ENCODE measurements around the gene MARCHF3.
"Not testable (repeated sequence)": the region's sequence is repeated elsewhere in the genome, so short reads cannot be mapped to it uniquely, and the experiment has no call there.

The MARCHF3 gene

GRCh38 chr5:127046343-127047072, 16.1 kb upstream of the MARCHF3 start:
- no peak for DNase-seq

GRCh38 chr5:127042593-127042992, 12.2 kb upstream of the MARCHF3 start:
- DNase-seq = no peak

GRCh38 chr5:127041571-127041970, 11.2 kb upstream of the MARCHF3 start:
- DNase-seq = no peak

- DNase-seq = no peak
Measured at GRCh38 chr5:127040796-127041520, 10.6 kb upstream of the MARCHF3 start.

- DNase-seq = no peak
Measured at GRCh38 chr5:127038550-127038949, 8.2 kb upstream of the MARCHF3 start.

- DNase-seq = no peak
Measured at GRCh38 chr5:127031863-127032232, 1.5 kb upstream of the MARCHF3 start.

- DNase-seq = no peak
Measured at GRCh38 chr5:127031147-127031862, 947 bp upstream of the MARCHF3 start.

- DNase-seq = peak in 8 of 14 donors; percentile 21 to 66 (median 34)
Measured at GRCh38 chr5:127029581-127030258, 638 bp downstream of the MARCHF3 start.

- DNase-seq = peak in 2 of 14 donors; percentile 11 to 13
Measured at GRCh38 chr5:127028822-127029457, 1.4 kb downstream of the MARCHF3 start.

GRCh38 chr5:127027539-127027938, 2.8 kb downstream of the MARCHF3 start:
- no peak for DNase-seq

- DNase-seq = no peak
Measured at GRCh38 chr5:127026166-127026565, 4.2 kb downstream of the MARCHF3 start.

GRCh38 chr5:127025467-127025866, 4.9 kb downstream of the MARCHF3 start:
- DNase-seq = no peak

GRCh38 chr5:127024821-127025220, 5.5 kb downstream of the MARCHF3 start:
- DNase-seq = no peak

GRCh38 chr5:127023552-127024191, 6.7 kb downstream of the MARCHF3 start:
- not testable (repeated sequence) for DNase-seq

- no peak for DNase-seq
Measured at GRCh38 chr5:127022846-127023245, 7.5 kb downstream of the MARCHF3 start.

GRCh38 chr5:127019928-127020327, 10.4 kb downstream of the MARCHF3 start:
- no peak for DNase-seq

GRCh38 chr5:127016722-127017121, 13.6 kb downstream of the MARCHF3 start:
- DNase-seq = not testable (repeated sequence)

GRCh38 chr5:127015716-127016115, 14.6 kb downstream of the MARCHF3 start:
- DNase-seq = no peak

GRCh38 chr5:127014573-127014972, 15.8 kb downstream of the MARCHF3 start:
- DNase-seq = no peak

- DNase-seq = no peak
Measured at GRCh38 chr5:127013407-127013806, 17.0 kb downstream of the MARCHF3 start.

- no peak for DNase-seq
Measured at GRCh38 chr5:127012916-127013315, 17.4 kb downstream of the MARCHF3 start.

Data from C1 segment of cervical spinal cord (tissue), 14 donors.